K562 (cell line): ENCODE data around the gene HOXB6. TPM values are rescaled to one million over a fixed set of nuclear protein-coding genes. Genes with fewer than 3 reads are reported as not detected.

Source experiments
- ARNT ChIP-seq, 2 experiments: fragments of 450-650 bp; IDR thresholded peaks; 2 replicates each; pipeline ENCODE4 v1.6.1; 2016; ENCODE audit warnings: mild to moderate bottlenecking in 1 of 2
- CAMTA2 ChIP-seq: fragments of 250-450 bp; sonication (Bioruptor Pico); conservative IDR thresholded peaks from 2 replicates; pipeline ENCODE4 v1.5.1; 2022
- CHD7 ChIP-seq: fragments of 200-600 bp; sonication (generic); IDR thresholded peaks from one replicate; pipeline ENCODE4 v1.6.1; 2012; ENCODE audit warnings: mild to moderate bottlenecking, low read depth, low read length, inconsistent platforms
- CREB3L1 ChIP-seq: fragments of 450-650 bp; IDR thresholded peaks from 2 replicates; pipeline ENCODE4 v1.6.1; 2014; ENCODE audit warnings: low read depth, mild to moderate bottlenecking, moderate library complexity, borderline replicate concordance
- EGR1 ChIP-seq: fragments of 450-650 bp; conservative IDR thresholded peaks from 2 replicates; pipeline ENCODE4 v1.6.1; 2017; ENCODE audit warnings: mild to moderate bottlenecking
- KDM1A ChIP-seq, 2 experiments: fragments of 450-650 bp; IDR thresholded peaks; 2 replicates each; pipeline ENCODE4 v1.6.1; 2016; ENCODE audit warnings: mild to moderate bottlenecking in 2 of 2
- MAFG ChIP-seq: fragments of 450-650 bp; conservative IDR thresholded peaks from 2 replicates; pipeline ENCODE4 v1.6.1; 2016; ENCODE audit warnings: missing genetic modification characterization, missing compliant biosample characterization
- MAZ ChIP-seq, 2 experiments: fragments of 450-650 bp in 1 of 2; sonication (generic) in 1 of 2; formaldehyde crosslinking; IDR thresholded peaks in 1 of 2; conservative IDR thresholded peaks in 1 of 2; 2 replicates each; pipeline versions ENCODE4 v1.4.0 to v1.5.0; 2020; ENCODE audit warnings: mild to moderate bottlenecking in 1 of 2, missing genetic modification reagents in 1 of 2
- POLR2AphosphoS2 ChIP-seq: IDR thresholded peaks from 2 replicates; pipeline ENCODE4 v1.6.1; 2012; ENCODE audit warnings: low read length, improper control_type of control experiment
- PURB ChIP-seq: sonication (generic); formaldehyde crosslinking; IDR thresholded peaks from 2 replicates; pipeline ENCODE4 v1.9.0; 2021; ENCODE audit warnings: low read depth, mild to moderate bottlenecking, missing genetic modification reagents
- TCF7L2 ChIP-seq: fragments of 150-350 bp; IDR thresholded peaks from 2 replicates; pipeline ENCODE4 v1.6.1; 2016; ENCODE audit warnings: low read depth, mild to moderate bottlenecking, low read length, moderate library complexity
- TSC22D4 ChIP-seq: fragments of 450-650 bp; IDR thresholded peaks from 2 replicates; pipeline ENCODE4 v1.6.1; 2016; ENCODE audit warnings: missing genetic modification characterization, missing biosample characterization, control low read depth
- polyA plus RNA-seq, 8 experiments: library from polyadenylated mRNA; depleted of rRNA in 4 of 8; stranded (reverse) in 5 of 8; unstranded in 3 of 8; fragments of >200 nt; fragmentation: Nextera tagmentation in 2 of 8; fragmentation: Illumina TruSeq in 1 of 8; extraction: Ambion mirVana in 2 of 8; extraction: Trizol in 1 of 8; gene quantifications; 2 replicates each; pipeline versions ENCODE4 v1.2.1 to v1.2.3, GENCODE V29; 2011 to 2014; ENCODE audit warnings: inconsistent platforms in 1 of 8, missing spikeins in 1 of 8
- total RNA-seq, 7 experiments: library from RNA; depleted of rRNA in 6 of 7; stranded (reverse); fragments of >200 nt in 6 of 7; fragmentation: Illumina TruSeq in 2 of 7; extraction: Trizol in 2 of 7; gene quantifications; 2 replicates each; pipeline versions ENCODE4 v1.2.1 to v1.2.3, GENCODE V29; 2011 to 2021; ENCODE audit warnings: low replicate concordance in 1 of 7
- TF ChIP-seq, protein P1 (sequence below): sonication (generic); formaldehyde crosslinking; IDR thresholded peaks from 2 replicates; pipeline ENCODE4 v1.8.0; 2022; ENCODE audit warnings: mild to moderate bottlenecking, missing genetic modification reagents

HOXB6 gene
- total and polyA plus RNA-seq, 9 of the 15 experiments (the other 6 are each of a cell fraction or from before 2014, with no cell fraction given) = 1.2 to 14.8 (median 4.9) TPM

DNA sequence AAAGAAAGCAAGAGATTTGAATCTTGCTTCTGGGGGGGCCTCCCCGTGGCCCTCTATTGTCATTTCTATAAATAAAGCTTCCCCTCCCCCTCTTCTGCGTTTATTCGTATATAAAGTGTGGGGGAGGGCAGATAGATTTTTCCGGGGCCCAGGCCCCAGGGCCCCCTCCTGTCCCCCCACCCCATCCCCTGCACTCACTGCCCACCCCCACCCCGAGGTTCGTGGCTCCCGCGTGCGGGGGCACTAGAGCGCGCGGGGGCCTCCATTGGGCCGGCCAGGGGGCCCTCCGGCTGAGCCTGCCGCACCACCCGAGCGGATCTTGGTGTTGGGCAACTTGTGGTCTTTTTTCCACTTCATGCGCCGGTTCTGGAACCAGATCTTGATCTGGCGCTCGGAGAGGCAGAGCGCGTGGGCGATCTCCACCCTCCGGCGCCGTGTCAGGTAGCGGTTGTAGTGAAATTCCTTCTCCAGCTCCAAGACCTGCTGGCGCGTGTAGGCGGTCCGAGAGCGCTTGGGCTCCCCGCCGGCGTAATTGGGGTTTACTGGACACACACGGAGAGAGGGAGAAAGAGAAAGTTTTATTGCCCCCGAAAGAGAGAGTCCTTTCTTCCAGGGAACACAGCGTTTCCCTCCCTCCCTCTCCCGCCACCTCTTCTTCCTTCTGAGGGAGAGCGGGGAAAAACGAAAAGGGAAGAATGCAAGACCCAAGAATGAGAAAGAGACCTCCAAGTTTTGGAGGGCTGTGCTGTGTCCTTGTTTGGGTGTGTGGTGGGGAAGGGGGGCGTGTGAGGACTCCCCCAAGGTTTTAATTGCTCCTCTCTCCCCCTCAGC lies 28.1 kb downstream of the HOXB6 start (continued):
- no peak for TF ChIP-seq CHD7
- TF ChIP-seq MAZ (CRISPR knock-in tag; conservative IDR thresholded peaks at IDR 0.05 in 1 of 2, IDR thresholded peaks at IDR 0.05 in 1 of 2) = no peak; a peak in 2 of 4 replicates
- no peak for TF ChIP-seq KDM1A (IDR thresholded peaks at IDR 0.05)
- TF ChIP-seq, protein P1, sequence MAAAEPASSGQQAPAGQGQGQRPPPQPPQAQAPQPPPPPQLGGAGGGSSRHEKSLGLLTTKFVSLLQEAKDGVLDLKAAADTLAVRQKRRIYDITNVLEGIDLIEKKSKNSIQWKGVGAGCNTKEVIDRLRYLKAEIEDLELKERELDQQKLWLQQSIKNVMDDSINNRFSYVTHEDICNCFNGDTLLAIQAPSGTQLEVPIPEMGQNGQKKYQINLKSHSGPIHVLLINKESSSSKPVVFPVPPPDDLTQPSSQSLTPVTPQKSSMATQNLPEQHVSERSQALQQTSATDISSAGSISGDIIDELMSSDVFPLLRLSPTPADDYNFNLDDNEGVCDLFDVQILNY = no peak
- TF ChIP-seq EGR1 = peak; percentile 95
- no peak for TF ChIP-seq TCF7L2
- TF ChIP-seq CREB3L1 = no peak; the same call in 1 of the 2 replicates
- no peak for TF ChIP-seq CAMTA2 (CRISPR knock-in tag)
- no peak for TF ChIP-seq PURB (CRISPR knock-in tag)
- TF ChIP-seq MAFG (tag) = no peak
- TF ChIP-seq ARNT (IDR thresholded peaks at IDR 0.05) = no peak
- no peak for TF ChIP-seq TSC22D4 (tag)
- no peak for TF ChIP-seq POLR2AphosphoS2
